Measurements from ENCODE around the gene ATG10.
"Not testable (repeated sequence)": the region's sequence is repeated elsewhere in the genome, so short reads cannot be mapped to it uniquely, and the experiment has no call there.

The ATG10 gene

GRCh38 chr5:81983148-81983547, 11.3 kb downstream of the ATG10 start:
- DNase-seq = not testable (repeated sequence)

- not testable (repeated sequence) for DNase-seq
Measured at GRCh38 chr5:81983563-81983962, 11.7 kb downstream of the ATG10 start.

GRCh38 chr5:81986126-81986525, 14.3 kb downstream of the ATG10 start:
- DNase-seq = no peak

GRCh38 chr5:81989204-81989603, 17.4 kb downstream of the ATG10 start:
- no peak for DNase-seq

GRCh38 chr5:81994679-81995078, 22.9 kb downstream of the ATG10 start:
- DNase-seq = no peak

GRCh38 chr5:81995407-81995806, 23.6 kb downstream of the ATG10 start:
- no peak for DNase-seq

- DNase-seq = no peak
Measured at GRCh38 chr5:82004511-82004910, 32.7 kb downstream of the ATG10 start.

GRCh38 chr5:82009869-82010268, 38.0 kb downstream of the ATG10 start:
- DNase-seq = not testable (repeated sequence)

GRCh38 chr5:82010696-82011095, 38.9 kb downstream of the ATG10 start:
- no peak for DNase-seq

GRCh38 chr5:82011761-82012160, 39.9 kb downstream of the ATG10 start:
- no peak for DNase-seq

GRCh38 chr5:82014644-82015043, 42.8 kb downstream of the ATG10 start:
- not testable (repeated sequence) for DNase-seq

GRCh38 chr5:82018462-82018861, 46.6 kb downstream of the ATG10 start:
- peak; percentile 22 for DNase-seq

- peak; percentile 11 for DNase-seq
Measured at GRCh38 chr5:82019342-82020138, 47.7 kb downstream of the ATG10 start.

GRCh38 chr5:82022499-82022898, 50.7 kb downstream of the ATG10 start:
- no peak for DNase-seq

GRCh38 chr5:82023644-82024043, 51.8 kb downstream of the ATG10 start:
- DNase-seq = no peak

GRCh38 chr5:82031220-82032119, 59.6 kb downstream of the ATG10 start:
- no peak for DNase-seq

GRCh38 chr5:82042894-82043293, 71.1 kb downstream of the ATG10 start:
- not testable (repeated sequence) for DNase-seq

GRCh38 chr5:82044010-82044409, 72.2 kb downstream of the ATG10 start:
- peak; percentile 61 for DNase-seq

- no peak for DNase-seq
Measured at GRCh38 chr5:82045554-82046275, 73.9 kb downstream of the ATG10 start.

GRCh38 chr5:82046276-82046647, 74.4 kb downstream of the ATG10 start:
- DNase-seq = no peak

GRCh38 chr5:82050955-82051354, 79.1 kb downstream of the ATG10 start:
- DNase-seq = no peak

GRCh38 chr5:82054004-82054710, 82.3 kb downstream of the ATG10 start:
- no peak for DNase-seq

- no peak for DNase-seq
Measured at GRCh38 chr5:82057051-82057450, 85.2 kb downstream of the ATG10 start.

Data from suppressor macrophage treated with lipopolysaccharide for 4 hours (primary cell).